ENCODE data around the gene ATXN1.

The ATXN1 gene

GRCh38 chr6:16673011-16673797 is 88.1 kb downstream of the ATXN1 start:
- Histone ChIP-seq H3K14ac (ENCODE audit: low read length) (no peak overlapping the region), H3K4ac (ENCODE audit: low read length) (no peak overlapping the region), H3K4me2 (ENCODE audit: insufficient read depth, low read length, poor library complexity, severe bottlenecking) (no peak overlapping the region), H4K91ac (ENCODE audit: low read depth, low read length, poor library complexity) (no peak overlapping the region), H3K27me3 (ENCODE audit: control insufficient read depth in 3 of 3, insufficient read depth in 3 of 3, low read depth in 1 of 3, low read length in 3 of 3) (no peaks in the 10 kb centered on the region), H3K18ac (ENCODE audit: low read length) (no peak overlapping the region), H2BK15ac (ENCODE audit: low read length) (no peak overlapping the region), H2AFZ (ENCODE audit: low read length) (no peak overlapping the region), H3K9me3 (replicated peaks in 1 of 2; ENCODE audit: control insufficient read depth in 2 of 2, insufficient read depth in 1 of 2, low read depth in 1 of 2, low read length in 2 of 2) (no peaks in the 10 kb centered on the region), H4K8ac (ENCODE audit: low read depth, low read length) (no peak overlapping the region), H3K27ac (replicated peaks; ENCODE audit: low read length) (no peak overlapping the region), H3K4me3 (ENCODE audit: low read length in 2 of 2) (no peak overlapping the region), H3K36me3 (replicated peaks in 1 of 2; ENCODE audit: control insufficient read depth in 2 of 2, insufficient read depth in 2 of 2, low read length in 2 of 2) (no peaks in the 10 kb centered on the region), H2AK5ac (ENCODE audit: low read depth, low read length) (no peak overlapping the region), H2BK5ac (ENCODE audit: low read length) (no peak overlapping the region), H3K9ac (ENCODE audit: low read depth, low read length, poor library complexity) (no peak overlapping the region), H3K4me1 (ENCODE audit: control insufficient read depth in 2 of 2, insufficient read depth in 1 of 2, low read depth in 1 of 2, low read length in 2 of 2) (peaks cover 3 to 6% of the 10 kb centered on the region in 2 donors), H2BK12ac (ENCODE audit: low read length) (no peak overlapping the region), H2BK120ac (ENCODE audit: low read depth, low read length) (no peak overlapping the region), H3K23ac (ENCODE audit: low read depth, low read length, poor library complexity) (no peak overlapping the region), H3K79me1 (ENCODE audit: low read depth, low read length) (no peaks in the 10 kb centered on the region)
- no CpG with 5 or more reads among the region's 9 CpGs for WGBS, 2 donors (ENCODE audit: extremely low coverage in 2 of 2, insufficient read length in 2 of 2, insufficient replicate concordance in 1 of 2)
- no peak for DNase-seq (ENCODE audit: low spot score)

GRCh38 chr6:16671302-16672289 is 89.7 kb downstream of the ATXN1 start:
- Histone ChIP-seq H3K27me3 (ENCODE audit: control insufficient read depth in 3 of 3, insufficient read depth in 3 of 3, low read depth in 1 of 3, low read length in 3 of 3) (no peaks in the 10 kb centered on the region), H3K4me2 (ENCODE audit: insufficient read depth, low read length, poor library complexity, severe bottlenecking) (no peak overlapping the region), H4K91ac (ENCODE audit: low read depth, low read length, poor library complexity) (no peak overlapping the region), H3K9ac (ENCODE audit: low read depth, low read length, poor library complexity) (no peak overlapping the region), H4K8ac (ENCODE audit: low read depth, low read length) (no peak overlapping the region), H3K4me3 (ENCODE audit: low read length in 2 of 2) (no peak overlapping the region), H2BK15ac (ENCODE audit: low read length) (no peak overlapping the region), H3K9me3 (replicated peaks in 1 of 2; ENCODE audit: control insufficient read depth in 2 of 2, insufficient read depth in 1 of 2, low read depth in 1 of 2, low read length in 2 of 2) (no peaks in the 10 kb centered on the region), H3K18ac (ENCODE audit: low read length) (no peak overlapping the region), H2AFZ (ENCODE audit: low read length) (no peak overlapping the region), H3K14ac (ENCODE audit: low read length) (no peak overlapping the region), H2AK5ac (ENCODE audit: low read depth, low read length) (no peak overlapping the region), H3K4ac (ENCODE audit: low read length) (no peak overlapping the region), H3K36me3 (replicated peaks in 1 of 2; ENCODE audit: control insufficient read depth in 2 of 2, insufficient read depth in 2 of 2, low read length in 2 of 2) (no peaks in the 10 kb centered on the region), H2BK12ac (ENCODE audit: low read length) (no peak overlapping the region), H2BK120ac (ENCODE audit: low read depth, low read length) (no peak overlapping the region), H3K79me1 (ENCODE audit: low read depth, low read length) (no peaks in the 10 kb centered on the region), H2BK5ac (ENCODE audit: low read length) (no peak overlapping the region), H3K4me1 (ENCODE audit: control insufficient read depth in 2 of 2, insufficient read depth in 1 of 2, low read depth in 1 of 2, low read length in 2 of 2) (peaks cover 0 to 2% of the 10 kb centered on the region in 2 donors), H3K23ac (ENCODE audit: low read depth, low read length, poor library complexity) (no peak overlapping the region), H3K27ac (replicated peaks; ENCODE audit: low read length) (no peak overlapping the region)
- 100% methylated on average over 1 of the region's 6 CpGs; no CpG with 5 or more reads in 1 of the 2 donors for WGBS, 2 donors (ENCODE audit: extremely low coverage in 2 of 2, insufficient read length in 2 of 2, insufficient replicate concordance in 1 of 2)
- DNase-seq (ENCODE audit: low spot score) = no peak

- Histone ChIP-seq H4K91ac (ENCODE audit: low read depth, low read length, poor library complexity) (no peak overlapping the region), H3K9ac (ENCODE audit: low read depth, low read length, poor library complexity) (no peak overlapping the region), H2AK5ac (ENCODE audit: low read depth, low read length) (no peak overlapping the region), H3K9me3 (replicated peaks in 1 of 2; ENCODE audit: control insufficient read depth in 2 of 2, insufficient read depth in 1 of 2, low read depth in 1 of 2, low read length in 2 of 2) (no peaks in the 10 kb centered on the region), H3K14ac (ENCODE audit: low read length) (no peak overlapping the region), H3K4me3 (ENCODE audit: low read length in 2 of 2) (no peak overlapping the region), H3K27ac (replicated peaks; ENCODE audit: low read length) (no peak overlapping the region), H3K4ac (ENCODE audit: low read length) (no peak overlapping the region), H3K27me3 (ENCODE audit: control insufficient read depth in 3 of 3, insufficient read depth in 3 of 3, low read depth in 1 of 3, low read length in 3 of 3) (no peaks in the 10 kb centered on the region), H2AFZ (ENCODE audit: low read length) (no peak overlapping the region), H3K79me1 (ENCODE audit: low read depth, low read length) (no peaks in the 10 kb centered on the region), H2BK120ac (ENCODE audit: low read depth, low read length) (no peak overlapping the region), H2BK12ac (ENCODE audit: low read length) (no peak overlapping the region), H2BK5ac (ENCODE audit: low read length) (no peak overlapping the region), H3K36me3 (replicated peaks in 1 of 2; ENCODE audit: control insufficient read depth in 2 of 2, insufficient read depth in 2 of 2, low read length in 2 of 2) (no peaks in the 10 kb centered on the region), H3K18ac (ENCODE audit: low read length) (no peak overlapping the region), H3K23ac (ENCODE audit: low read depth, low read length, poor library complexity) (no peak overlapping the region), H3K4me1 (ENCODE audit: control insufficient read depth in 2 of 2, insufficient read depth in 1 of 2, low read depth in 1 of 2, low read length in 2 of 2) (peaks cover 0 to 2% of the 10 kb centered on the region in 2 donors), H4K8ac (ENCODE audit: low read depth, low read length) (no peak overlapping the region), H3K4me2 (ENCODE audit: insufficient read depth, low read length, poor library complexity, severe bottlenecking) (no peak overlapping the region), H2BK15ac (ENCODE audit: low read length) (no peak overlapping the region)
- DNase-seq (ENCODE audit: low spot score) = no peak
- WGBS, 2 donors (ENCODE audit: extremely low coverage in 2 of 2, insufficient read length in 2 of 2, insufficient replicate concordance in 1 of 2) = no CpG with 5 or more reads among the region's 2 CpGs
Measured at GRCh38 chr6:16670617-16671051, 90.6 kb downstream of the ATXN1 start.

GRCh38 chr6:16670183-16670582 is 91.1 kb downstream of the ATXN1 start:
- Histone ChIP-seq H2BK5ac (ENCODE audit: low read length) (no peak overlapping the region), H3K4ac (ENCODE audit: low read length) (no peak overlapping the region), H4K8ac (ENCODE audit: low read depth, low read length) (no peak overlapping the region), H3K27me3 (ENCODE audit: control insufficient read depth in 3 of 3, insufficient read depth in 3 of 3, low read depth in 1 of 3, low read length in 3 of 3) (no peaks in the 10 kb centered on the region), H3K4me1 (ENCODE audit: control insufficient read depth in 2 of 2, insufficient read depth in 1 of 2, low read depth in 1 of 2, low read length in 2 of 2) (peaks cover 0 to 2% of the 10 kb centered on the region in 2 donors), H4K91ac (ENCODE audit: low read depth, low read length, poor library complexity) (no peak overlapping the region), H3K14ac (ENCODE audit: low read length) (no peak overlapping the region), H3K18ac (ENCODE audit: low read length) (no peak overlapping the region), H2BK12ac (ENCODE audit: low read length) (no peak overlapping the region), H3K23ac (ENCODE audit: low read depth, low read length, poor library complexity) (no peak overlapping the region), H3K27ac (replicated peaks; ENCODE audit: low read length) (no peak overlapping the region), H2AFZ (ENCODE audit: low read length) (no peak overlapping the region), H3K9ac (ENCODE audit: low read depth, low read length, poor library complexity) (no peak overlapping the region), H3K79me1 (ENCODE audit: low read depth, low read length) (no peaks in the 10 kb centered on the region), H2BK15ac (ENCODE audit: low read length) (no peak overlapping the region), H2AK5ac (ENCODE audit: low read depth, low read length) (no peak overlapping the region), H3K4me3 (ENCODE audit: low read length in 2 of 2) (no peak overlapping the region), H3K4me2 (ENCODE audit: insufficient read depth, low read length, poor library complexity, severe bottlenecking) (no peak overlapping the region), H2BK120ac (ENCODE audit: low read depth, low read length) (no peak overlapping the region), H3K9me3 (replicated peaks in 1 of 2; ENCODE audit: control insufficient read depth in 2 of 2, insufficient read depth in 1 of 2, low read depth in 1 of 2, low read length in 2 of 2) (no peaks in the 10 kb centered on the region), H3K36me3 (replicated peaks in 1 of 2; ENCODE audit: control insufficient read depth in 2 of 2, insufficient read depth in 2 of 2, low read length in 2 of 2) (no peaks in the 10 kb centered on the region)
- WGBS, 2 donors (ENCODE audit: extremely low coverage in 2 of 2, insufficient read length in 2 of 2, insufficient replicate concordance in 1 of 2) = no CpG with 5 or more reads among the region's 4 CpGs
- DNase-seq (ENCODE audit: low spot score) = no peak
